GM18517 (cell line): Measurements from ENCODE around the gene TROAP.
"Not testable (repeated sequence)": the region's sequence is repeated elsewhere in the genome, so short reads cannot be mapped to it uniquely, and the experiment has no call there.

Experiments
- ATAC-seq: cut with Tn5 transposase; IDR thresholded peaks from one replicate; pipeline ENCODE4 v1.9.1; 2021; ENCODE audit warnings: mild to moderate bottlenecking, moderate library complexity; ENCODE audit not compliant: unreplicated experiment

TROAP gene

DNA sequence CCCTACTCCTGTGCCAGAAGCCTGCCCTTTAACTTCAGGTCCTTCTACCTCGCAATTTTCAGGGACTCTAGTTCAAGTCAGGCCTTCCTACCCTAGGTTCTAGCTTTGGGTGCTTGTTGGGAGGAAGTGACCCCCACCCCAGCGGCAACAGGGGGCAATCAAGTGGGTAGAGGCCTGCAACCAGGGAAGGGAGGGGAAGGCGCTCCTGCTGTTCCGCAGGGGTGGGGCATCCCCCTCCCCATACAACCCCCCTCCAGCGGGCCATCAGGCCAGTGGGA, 28.3 kb upstream of the TROAP start:
- no peak for ATAC-seq

DNA sequence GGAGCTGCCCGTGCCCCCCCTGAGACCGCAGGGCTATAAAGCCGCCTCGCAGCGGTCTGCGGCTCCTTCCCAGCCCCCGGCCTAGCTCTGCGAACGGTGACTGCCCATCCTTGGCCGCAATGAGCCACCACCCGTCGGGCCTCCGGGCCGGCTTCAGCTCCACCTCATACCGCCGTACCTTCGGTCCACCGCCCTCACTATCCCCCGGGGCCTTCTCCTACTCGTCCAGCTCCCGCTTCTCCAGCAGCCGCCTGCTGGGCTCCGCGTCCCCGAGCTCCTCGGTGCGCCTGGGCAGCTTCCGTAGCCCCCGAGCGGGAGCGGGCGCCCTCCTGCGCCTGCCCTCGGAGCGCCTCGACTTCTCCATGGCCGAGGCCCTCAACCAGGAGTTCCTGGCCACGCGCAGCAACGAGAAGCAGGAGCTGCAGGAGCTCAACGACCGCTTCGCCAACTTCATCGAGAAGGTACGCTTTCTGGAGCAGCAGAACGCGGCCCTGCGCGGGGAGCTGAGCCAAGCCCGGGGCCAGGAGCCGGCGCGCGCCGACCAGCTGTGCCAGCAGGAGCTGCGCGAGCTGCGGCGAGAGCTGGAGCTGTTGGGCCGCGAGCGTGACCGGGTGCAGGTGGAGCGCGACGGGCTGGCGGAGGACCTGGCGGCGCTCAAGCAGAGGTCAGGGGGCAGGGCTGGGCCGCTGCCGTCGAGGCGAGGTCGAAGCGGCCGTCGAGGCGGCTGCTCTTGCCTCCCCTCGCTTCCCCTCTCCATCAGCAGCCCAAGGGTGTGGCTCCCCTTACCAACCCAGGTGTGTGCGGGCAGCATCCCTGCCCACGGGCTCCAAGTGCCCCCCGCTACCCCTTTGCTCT, 27.7 kb upstream of the TROAP start, which contains the start of gene PRPH:
Gene PRPH, plus strand, starts transcription at position 66 of the 855 bp plus-strand sequence. Its CDS starts 54 bp downstream, at position 120.
- no peak for ATAC-seq

DNA sequence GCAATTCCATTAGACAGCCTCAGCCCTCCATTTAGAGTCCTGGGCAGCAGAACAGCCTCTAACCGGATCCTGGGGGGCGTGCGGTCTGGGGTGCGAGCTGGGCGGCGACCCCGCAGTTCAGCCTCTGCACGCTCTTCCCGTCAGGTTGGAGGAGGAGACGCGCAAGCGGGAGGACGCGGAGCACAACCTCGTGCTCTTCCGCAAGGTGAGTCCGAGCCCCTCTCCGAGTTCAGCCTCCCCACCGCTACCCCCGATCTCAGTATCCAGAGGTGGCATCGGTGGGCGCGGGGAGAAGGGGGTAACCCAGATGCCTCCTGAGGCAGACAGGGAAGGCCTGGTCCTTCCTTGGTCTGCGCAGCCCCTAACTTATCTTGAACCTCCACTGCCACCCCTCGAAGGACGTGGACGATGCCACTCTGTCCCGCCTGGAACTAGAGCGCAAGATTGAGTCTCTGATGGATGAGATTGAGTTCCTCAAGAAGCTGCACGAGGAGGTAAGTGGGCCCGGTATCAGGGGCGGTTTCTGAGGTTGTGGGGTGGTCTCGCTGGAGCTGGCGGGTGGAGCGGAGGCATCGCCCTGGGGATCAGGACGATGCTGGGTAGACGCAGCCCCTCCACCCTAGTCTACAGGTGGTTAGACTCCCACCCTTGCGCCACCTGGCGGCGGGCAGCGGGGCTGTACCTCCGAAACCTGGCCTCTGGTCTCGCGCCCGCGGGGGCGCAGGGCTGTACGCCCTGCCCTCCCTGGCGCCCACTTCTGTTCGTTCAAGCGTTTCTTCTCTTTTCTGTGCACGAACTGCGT, 26.8 kb upstream of the TROAP start:
- no peak for ATAC-seq

DNA sequence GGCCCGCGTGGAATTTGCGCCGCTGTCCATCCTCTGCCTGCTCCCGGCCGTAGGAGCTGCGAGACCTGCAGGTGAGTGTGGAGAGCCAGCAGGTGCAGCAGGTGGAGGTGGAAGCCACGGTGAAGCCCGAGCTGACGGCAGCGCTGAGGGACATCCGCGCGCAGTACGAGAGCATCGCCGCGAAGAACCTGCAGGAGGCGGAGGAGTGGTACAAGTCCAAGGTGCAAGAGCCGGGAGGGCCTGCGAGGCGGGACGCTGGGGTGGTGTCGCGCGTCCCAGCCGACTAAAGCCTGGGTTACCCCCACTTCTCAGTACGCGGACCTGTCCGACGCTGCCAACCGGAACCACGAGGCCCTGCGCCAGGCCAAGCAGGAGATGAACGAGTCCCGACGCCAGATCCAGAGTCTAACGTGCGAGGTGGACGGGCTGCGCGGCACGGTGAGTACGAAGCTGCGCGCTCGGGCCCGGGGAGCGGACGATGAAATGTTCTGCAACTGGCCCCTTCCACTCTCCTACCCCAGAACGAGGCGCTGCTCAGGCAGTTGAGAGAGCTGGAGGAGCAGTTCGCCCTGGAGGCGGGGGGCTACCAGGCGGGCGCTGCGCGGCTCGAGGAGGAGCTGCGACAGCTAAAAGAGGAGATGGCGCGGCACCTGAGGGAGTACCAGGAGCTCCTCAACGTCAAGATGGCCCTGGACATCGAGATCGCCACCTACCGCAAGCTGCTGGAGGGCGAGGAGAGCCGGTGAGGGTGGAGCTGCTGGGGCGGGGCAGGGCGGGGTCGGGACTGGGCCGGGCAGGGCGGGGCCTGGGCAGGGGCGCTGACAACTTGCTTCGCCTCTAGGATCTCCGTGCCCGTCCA, 26.0 kb upstream of the TROAP start:
- no peak for ATAC-seq

- ATAC-seq: no peak
Observed at GRCh38 chr12:49297695-49298060, 25.4 kb upstream of the TROAP start.

- no peak for ATAC-seq
Observed at GRCh38 chr12:49298160-49298559, 24.9 kb upstream of the TROAP start.

GRCh38 chr12:49301760-49302159, 21.3 kb upstream of the TROAP start:
- no peak for ATAC-seq

DNA sequence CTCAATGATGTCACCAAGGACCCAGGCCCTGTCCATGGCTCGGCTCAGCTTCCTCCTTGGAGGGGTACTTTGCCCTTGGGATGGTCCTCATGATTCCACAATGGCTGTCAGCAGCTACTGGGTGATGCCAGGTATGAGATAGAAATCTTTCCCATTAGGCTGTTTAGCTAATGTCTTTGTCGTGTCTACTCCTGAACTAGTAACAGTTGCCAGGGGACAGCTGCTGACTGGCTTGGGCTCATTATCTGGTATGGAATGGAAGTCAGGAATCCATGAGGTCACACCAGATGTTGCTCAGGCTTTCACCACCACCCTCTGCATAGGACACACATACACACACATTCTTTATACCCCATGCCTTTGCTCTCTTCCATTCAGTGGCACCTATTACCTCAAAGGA, 18.9 kb upstream of the TROAP start:
- ATAC-seq: no peak

DNA sequence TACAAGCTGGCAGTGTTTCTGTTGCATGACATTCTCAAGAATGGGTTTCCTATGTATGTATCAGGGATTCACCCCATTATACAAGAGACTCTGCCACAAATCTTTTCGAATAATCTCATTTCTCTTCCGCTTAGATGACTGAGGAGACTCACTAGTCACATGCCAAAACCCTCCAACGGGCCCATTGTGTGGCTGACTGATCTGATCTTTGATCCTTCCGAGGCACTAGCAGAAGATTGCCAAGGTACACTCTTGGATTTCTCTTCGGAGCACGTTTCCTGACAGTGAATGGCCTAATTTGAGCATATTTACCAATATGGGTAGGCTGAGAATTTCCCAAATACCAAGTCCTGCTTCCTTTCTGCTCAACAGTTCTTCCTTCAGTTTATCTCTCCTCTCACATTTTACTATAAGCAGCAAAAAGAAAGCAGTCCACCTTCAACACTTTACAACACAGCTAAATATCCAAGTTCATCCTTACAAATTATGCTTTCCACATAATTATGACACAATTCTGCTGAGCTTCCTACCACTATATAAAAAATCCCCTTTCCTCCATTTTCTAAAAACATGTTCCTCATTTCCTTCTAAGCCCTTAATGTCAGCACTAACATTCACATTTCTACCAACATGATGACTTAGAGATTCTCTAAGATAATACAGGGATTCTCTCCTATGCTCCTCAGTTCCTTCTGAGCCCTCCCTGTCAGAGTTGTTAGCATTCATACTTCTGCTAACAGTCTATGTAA, 17.1 kb upstream of the TROAP start:
- no peak for ATAC-seq

DNA sequence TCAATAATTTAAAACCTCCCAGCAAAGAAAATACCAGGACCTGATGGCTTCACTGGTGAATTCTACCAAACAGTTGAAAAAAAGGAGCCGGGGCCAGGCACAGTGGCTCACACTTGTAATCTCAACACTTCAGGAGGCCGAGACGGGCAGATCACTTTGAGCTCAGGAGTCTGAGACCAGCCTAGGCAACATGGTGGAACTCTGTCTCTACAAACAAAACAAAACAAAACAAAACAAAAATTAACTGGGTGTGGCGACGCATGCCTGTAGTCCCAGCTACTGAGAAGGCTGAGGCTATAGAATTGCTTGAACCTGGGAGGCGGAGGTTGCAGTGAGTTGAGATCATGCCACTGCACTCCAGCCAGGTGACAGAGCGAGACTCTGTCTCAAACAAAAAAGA, 13.7 kb upstream of the TROAP start:
- no peak for ATAC-seq

GRCh38 chr12:49310451-49311000, 12.5 kb upstream of the TROAP start:
- not testable (repeated sequence) for ATAC-seq

- no peak for ATAC-seq
Observed at GRCh38 chr12:49314811-49315210, 8.2 kb upstream of the TROAP start.

DNA sequence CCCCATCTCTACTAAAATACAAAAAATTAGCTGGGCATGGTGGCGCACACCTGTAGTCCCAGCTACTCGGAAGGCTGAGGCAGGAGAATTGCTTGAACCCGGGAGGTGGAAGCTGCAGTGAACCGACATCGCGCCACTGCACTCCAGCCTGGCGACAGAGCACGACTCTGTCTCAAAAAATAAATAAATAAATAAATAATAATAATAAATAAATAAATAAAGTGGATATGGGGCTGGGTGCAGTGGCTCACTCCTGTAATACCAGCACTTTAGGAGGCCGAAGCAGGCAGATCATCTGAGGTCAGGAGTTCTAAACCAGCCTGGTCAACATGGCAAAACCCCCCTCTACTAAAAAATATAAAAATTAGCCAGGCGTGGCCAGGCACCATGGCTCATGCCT, 5.9 kb upstream of the TROAP start:
- not testable (repeated sequence) for ATAC-seq

DNA sequence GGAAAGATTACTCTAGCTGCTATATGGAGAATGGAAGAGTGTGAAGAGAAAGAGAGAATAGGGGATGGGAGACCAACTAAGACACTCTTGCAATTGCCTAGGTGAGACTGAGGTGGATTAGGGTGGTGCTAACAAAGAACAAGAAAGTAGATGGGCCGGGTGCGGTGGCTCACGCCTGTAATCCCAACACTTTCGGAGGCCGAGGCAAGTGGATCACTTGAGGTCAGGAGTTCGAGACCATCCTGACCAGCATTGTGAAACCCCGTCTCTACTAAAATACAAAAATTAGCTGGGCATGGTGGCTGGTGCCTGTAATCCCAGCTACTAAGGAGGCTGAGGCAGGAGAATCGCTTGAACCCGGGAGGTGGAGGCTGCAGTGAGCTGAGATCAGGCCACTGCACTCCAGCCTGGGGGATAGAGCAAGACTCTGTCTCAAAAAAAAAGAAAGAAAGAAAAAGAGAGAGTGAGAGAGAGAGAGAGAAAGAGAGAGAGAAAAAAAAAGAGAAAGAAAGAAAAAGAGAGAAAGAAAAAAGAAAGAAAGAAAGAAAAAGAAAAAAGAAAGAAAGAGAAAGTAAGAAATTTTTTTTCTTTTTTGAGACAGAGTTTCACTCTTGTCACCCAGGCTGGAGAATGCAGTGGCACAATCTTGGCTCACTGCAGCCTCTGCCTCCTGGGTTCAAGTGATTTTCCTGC, 2.5 kb upstream of the TROAP start:
- not testable (repeated sequence) for ATAC-seq

GRCh38 chr12:49322367-49322707, 718 bp upstream of the TROAP start:
- ATAC-seq: no peak

DNA sequence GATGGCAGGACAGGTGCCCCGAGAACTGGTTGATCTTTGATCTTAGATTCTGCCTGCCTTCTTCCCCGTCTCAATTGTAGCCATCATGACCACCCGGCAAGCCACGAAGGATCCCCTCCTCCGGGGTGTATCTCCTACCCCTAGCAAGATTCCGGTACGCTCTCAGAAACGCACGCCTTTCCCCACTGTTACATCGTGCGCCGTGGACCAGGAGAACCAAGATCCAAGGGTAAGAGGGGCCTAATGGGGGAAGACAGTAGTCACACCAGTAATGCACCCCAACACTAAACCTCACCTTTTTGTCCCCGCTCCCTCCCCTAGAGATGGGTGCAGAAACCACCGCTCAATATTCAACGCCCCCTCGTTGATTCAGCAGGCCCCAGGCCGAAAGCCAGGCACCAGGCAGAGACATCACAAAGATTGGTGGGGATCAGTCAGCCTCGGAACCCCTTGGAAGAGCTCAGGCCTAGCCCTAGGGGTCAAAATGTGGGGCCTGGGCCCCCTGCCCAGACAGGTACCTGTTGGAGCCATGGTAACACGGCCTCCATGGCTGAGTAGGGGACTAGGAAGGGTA, 556 bp downstream of the TROAP start:
- no peak for ATAC-seq

- no peak for ATAC-seq
Observed at GRCh38 chr12:49325606-49326005, 2.6 kb downstream of the TROAP start.

GRCh38 chr12:49327368-49327767, 4.3 kb downstream of the TROAP start:
- no peak for ATAC-seq

DNA sequence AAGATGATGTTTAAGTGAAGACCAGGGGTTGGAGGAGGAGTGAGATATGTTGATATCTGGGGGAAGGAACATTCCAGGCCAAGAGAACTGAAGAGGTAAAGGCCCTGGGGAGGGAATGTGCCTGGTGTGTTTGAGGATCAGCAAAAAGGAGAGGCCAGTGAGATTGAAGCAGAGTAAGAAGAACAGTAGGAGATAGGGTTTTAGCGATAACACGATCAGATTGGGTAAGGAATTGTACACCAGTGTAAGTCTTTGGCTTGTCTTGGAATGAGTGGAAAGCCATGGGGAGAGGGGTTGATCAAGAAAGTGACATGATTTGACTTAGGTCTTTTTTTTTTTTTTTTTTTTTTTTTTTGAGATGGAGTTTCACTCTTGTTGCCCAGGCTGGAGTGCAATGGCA, 4.8 kb downstream of the TROAP start:
- no peak for ATAC-seq

DNA sequence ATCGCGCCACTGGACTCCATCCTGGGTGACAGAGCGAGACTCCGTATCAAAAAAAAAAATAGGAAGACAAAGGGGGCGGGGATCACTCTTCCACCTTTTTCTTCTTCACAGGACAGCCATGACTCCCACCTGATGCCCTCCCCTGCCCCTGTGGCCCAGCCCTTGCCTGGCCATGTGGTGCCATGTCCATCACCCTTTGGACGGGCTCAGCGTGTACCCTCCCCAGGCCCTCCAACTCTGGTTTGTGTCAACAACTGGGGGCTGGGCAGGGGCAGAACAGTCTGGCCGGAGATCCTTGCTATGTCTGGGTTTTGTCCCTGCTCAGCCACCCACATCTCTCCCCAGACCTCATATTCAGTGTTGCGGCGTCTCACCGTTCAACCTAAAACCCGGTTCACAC, 5.8 kb downstream of the TROAP start:
- ATAC-seq: no peak
